Hepatocyte (in vitro differentiated cells): ENCODE results near the gene MED29.

Source experiments
- CTCF ChIP-seq: fragments of 200-600 bp; sonication (generic); IDR thresholded peaks from 2 replicates; pipeline ENCODE4 v1.5.1; 2016; ENCODE audit warnings: antibody characterized with exemption, mild to moderate bottlenecking; ENCODE audit not compliant: poor library complexity
- EZH2 ChIP-seq: fragments of 200-600 bp; sonication (generic); IDR thresholded peaks from 2 replicates; pipeline ENCODE4 v1.6.1; 2016; ENCODE audit warnings: antibody characterized with exemption, mild to moderate bottlenecking, borderline replicate concordance
- EZH2phosphoT487 ChIP-seq: fragments of 200-600 bp; sonication (generic); IDR thresholded peaks from one replicate; pipeline ENCODE4 v1.6.1; 2018; ENCODE audit warnings: antibody characterized with exemption, mild to moderate bottlenecking, low read depth, moderate library complexity; ENCODE audit not compliant: unreplicated experiment, severe bottlenecking

- TF ChIP-seq EZH2 (no peak), CTCF (no peak), EZH2phosphoT487 (no peak)
Measured at GRCh38 chr19:39377373-39378362, 13.5 kb upstream of the MED29 start.
